K562 (cell line): Measurements from ENCODE around the gene NHLH2. TPM values are rescaled to one million over a fixed set of nuclear protein-coding genes. Genes with fewer than 3 reads are reported as not detected.

Experiments used
- ATAC-seq: fragments of 200-7000 bp; cut with Tn5 transposase; 3 replicates; pipeline ENCODE4 v1.9.1; 2020; ENCODE audit warnings: moderate library complexity
- BruUV-seq: library from RNA; stranded (reverse); fragments of 400-500 nt; replicated peaks from 2 replicates; lab custom pipeline; 2021; lab: Mats Ljungman, UMichigan
- CTCF ChIA-PET: fragments of 300-600 bp; formaldehyde crosslinking; extraction: SDS; loops from one replicate; lab custom pipeline; 2021; ENCODE audit warnings: low intra/inter-chr PET ratio; lab: Yijun Ruan, JAX
- POLR2A ChIA-PET: fragments of 300-600, 350-650 bp; sonication (Branson Sonifier 250); formaldehyde crosslinking; extraction: SDS; loops from one replicate; lab custom pipeline; 2021; ENCODE audit warnings: antibody characterized with exemption, inconsistent platforms; lab: Yijun Ruan, JAX
- DNase-seq, 4 experiments: peaks; one replicate each; pipeline versions ENCODE4 v3.0.0 to v3.0.0-alpha.2; 2011 to 2018; ENCODE audit warnings: low spot score in 3 of 4, mixed read lengths in 3 of 4; ENCODE audit errors: extremely low read depth in 1 of 4
- FAIRE-seq: peaks from 2 replicates; lab custom pipeline; 2011; peaks lifted over from hg19 to GRCh38; lab: Jason Lieb, UNC
- H2AFZ ChIP-seq: 2 replicates; pipeline ENCODE4 v1.6.0; 2011; ENCODE audit warnings: low read depth, low read length, control low read depth, inconsistent platforms
- H3K27ac ChIP-seq: fragments of 200-600 bp; 3 replicates; pipeline ENCODE4 v1.8.0; 2011; ENCODE audit warnings: low read depth, mild to moderate bottlenecking, control low read depth, inconsistent platforms, low read length, moderate library complexity, mixed read lengths; ENCODE audit errors: extremely low read depth
- H3K27me3 ChIP-seq, 2 experiments: fragments of 300-600 bp in 1 of 2; 2 replicates in 1 of 2; 3 replicates in 1 of 2; pipeline versions ENCODE4 v1.6.0 to v1.8.0; 2011; ENCODE audit warnings: inconsistent platforms in 2 of 2, low read length in 2 of 2, mild to moderate bottlenecking in 1 of 2, mixed read lengths in 1 of 2, moderate library complexity in 1 of 2; ENCODE audit not compliant: control insufficient read depth in 2 of 2, insufficient read depth in 2 of 2
- H3K36me3 ChIP-seq: fragments of 300-600 bp; 3 replicates; pipeline ENCODE4 v1.8.0; 2011; ENCODE audit warnings: mild to moderate bottlenecking, low read length, inconsistent platforms; ENCODE audit not compliant: control insufficient read depth, insufficient read depth
- H3K4me1 ChIP-seq, 2 experiments: fragments of 200-600 bp in 1 of 2; replicated peaks in 1 of 2; 2 replicates in 1 of 2; 3 replicates in 1 of 2; pipeline versions ENCODE4 v1.5.1 to v1.8.0; 2011; ENCODE audit warnings: inconsistent platforms in 2 of 2, low read length in 2 of 2, mild to moderate bottlenecking in 1 of 2, mixed read lengths in 1 of 2, moderate library complexity in 1 of 2; ENCODE audit not compliant: control insufficient read depth in 2 of 2, insufficient read depth in 2 of 2
- H3K4me2 ChIP-seq: 2 replicates; pipeline ENCODE4 v1.6.1; 2011; ENCODE audit warnings: low read length, control low read depth, inconsistent platforms, mixed read lengths; ENCODE audit not compliant: insufficient read depth
- H3K4me3 ChIP-seq: fragments of 200-600 bp; sonication (generic), shearing (Covaris generic); 2 replicates; pipeline ENCODE4 v1.5.1; 2016; ENCODE audit warnings: control low read depth, inconsistent platforms
- H3K79me2 ChIP-seq: fragments of 200-600 bp; 3 replicates; pipeline ENCODE4 v1.8.0; 2011; ENCODE audit warnings: low read length, inconsistent platforms; ENCODE audit not compliant: control insufficient read depth, insufficient read depth
- H3K9ac ChIP-seq, 2 experiments: 2 replicates each; pipeline versions ENCODE4 v1.6.0 to v1.6.1; 2011; ENCODE audit warnings: low read depth in 2 of 2, low read length in 2 of 2, control low read depth in 1 of 2, inconsistent platforms in 1 of 2, mild to moderate bottlenecking in 1 of 2, mixed read lengths in 1 of 2; ENCODE audit not compliant: insufficient read depth in 1 of 2
- H3K9me1 ChIP-seq: one replicate; pipeline ENCODE4 v1.6.0; 2011; ENCODE audit warnings: inconsistent platforms, mild to moderate bottlenecking, low read length, moderate library complexity; ENCODE audit not compliant: control insufficient read depth, insufficient read depth
- H3K9me3 ChIP-seq: replicated peaks from 2 replicates; pipeline ENCODE4 v1.5.1; 2011; ENCODE audit warnings: low read depth, low read length, inconsistent platforms; ENCODE audit not compliant: control insufficient read depth, insufficient read depth
- H4K20me1 ChIP-seq: replicated peaks from 2 replicates; pipeline ENCODE4 v1.6.1; 2011; ENCODE audit warnings: low read length, inconsistent platforms, mixed read lengths; ENCODE audit not compliant: control insufficient read depth, insufficient read depth
- BHLHE40 ChIP-seq: IDR thresholded peaks from 2 replicates; pipeline ENCODE4 v1.6.1; 2011; ENCODE audit warnings: low read length, improper control_type of control experiment
- CBX8 ChIP-seq: fragments of 200-600 bp; sonication (generic); IDR thresholded peaks from 2 replicates; pipeline ENCODE4 v1.6.1; 2012; ENCODE audit warnings: borderline replicate concordance, mixed run types, low read depth, mild to moderate bottlenecking, moderate library complexity, mixed read lengths, low read length, control low read depth, inconsistent platforms; ENCODE audit not compliant: poor library complexity, severe bottlenecking; ENCODE audit errors: extremely low read depth
- CREB3L1 ChIP-seq: fragments of 450-650 bp; IDR thresholded peaks from 2 replicates; pipeline ENCODE4 v1.6.1; 2014; ENCODE audit warnings: low read depth, mild to moderate bottlenecking, moderate library complexity, borderline replicate concordance
- DDX20 ChIP-seq: fragments of 450-650 bp; IDR thresholded peaks from 2 replicates; pipeline ENCODE4 v1.6.1; 2016; ENCODE audit warnings: missing genetic modification characterization, low read depth, mild to moderate bottlenecking, missing compliant biosample characterization, moderate library complexity
- E2F1 ChIP-seq: sonication (generic); formaldehyde crosslinking; IDR thresholded peaks from 2 replicates; pipeline ENCODE4 v1.8.1; 2023; ENCODE audit warnings: mild to moderate bottlenecking, missing genetic modification reagents, moderate library complexity
- ESRRB ChIP-seq: fragments of 250-450 bp; sonication (Bioruptor Pico); IDR thresholded peaks from 2 replicates; pipeline ENCODE4 v1.5.0; 2020; ENCODE audit warnings: mild to moderate bottlenecking, moderate library complexity, borderline replicate concordance
- IRF2 ChIP-seq: sonication (generic); formaldehyde crosslinking; IDR thresholded peaks from 2 replicates; pipeline ENCODE4 v1.8.1; 2022; ENCODE audit warnings: mild to moderate bottlenecking, missing genetic modification reagents
- MYBL2 ChIP-seq, 2 experiments: fragments of 450-650 bp in 1 of 2; sonication (generic) in 1 of 2; formaldehyde crosslinking in 1 of 2; IDR thresholded peaks; 2 replicates each; pipeline versions ENCODE4 v1.6.1 to v1.8.1; 2017 to 2022; ENCODE audit warnings: borderline replicate concordance in 1 of 2, inconsistent platforms in 1 of 2, low read depth in 1 of 2, mild to moderate bottlenecking in 1 of 2, missing genetic modification reagents in 1 of 2, moderate library complexity in 1 of 2
- PCBP2 ChIP-seq: fragments of 200-400 bp; formaldehyde crosslinking; IDR thresholded peaks from 2 replicates; pipeline ENCODE4 v1.6.1; 2018; ENCODE audit warnings: low read length, low read depth, mild to moderate bottlenecking, moderate library complexity; ENCODE audit not compliant: poor library complexity, severe bottlenecking
- SOX6 ChIP-seq: fragments of 450-650 bp; IDR thresholded peaks from 2 replicates; pipeline ENCODE4 v1.6.1; 2014; ENCODE audit warnings: mild to moderate bottlenecking
- SREBF1 ChIP-seq: fragments of 150-350 bp; IDR thresholded peaks from 2 replicates; pipeline ENCODE4 v1.6.1; 2014; ENCODE audit warnings: antibody characterized with exemption, low read depth, low read length, borderline replicate concordance
- TAL1 ChIP-seq: fragments of 450-650 bp; IDR thresholded peaks from 2 replicates; pipeline ENCODE4 v1.6.1; 2016; ENCODE audit warnings: mild to moderate bottlenecking
- TEAD2 ChIP-seq: fragments of 450-650 bp; IDR thresholded peaks from 2 replicates; pipeline ENCODE4 v1.6.1; 2016; ENCODE audit warnings: missing genetic modification characterization, control low read depth, missing compliant biosample characterization
- ZBTB8A ChIP-seq: fragments of 450-650 bp; IDR thresholded peaks from 2 replicates; pipeline ENCODE4 v1.6.1; 2018; ENCODE audit warnings: mild to moderate bottlenecking, moderate library complexity; ENCODE audit not compliant: partially characterized antibody
- ZNF41 ChIP-seq: fragments of 250-450 bp; sonication (Bioruptor Pico); conservative IDR thresholded peaks from 2 replicates; pipeline ENCODE4 v1.4.0; 2020; ENCODE audit warnings: mild to moderate bottlenecking
- WGBS: fragments of 100-300 bp; shearing (Covaris generic); methylation state at CpG from one replicate; pipeline ENCODE4 v1.1.6; 2016; ENCODE audit warnings: low coverage, mixed read lengths; ENCODE audit not compliant: insufficient coverage; ENCODE audit errors: missing lambda C conversion rate; 5-methylcytosine and 5-hydroxymethylcytosine counted together
- in situ Hi-C: fragments of 300-500 bp; cut with MboI; formaldehyde crosslinking; loops from 4 replicates; pipeline ENCODE4 v1.15.0; 2018; ENCODE audit warnings: inconsistent platforms, mixed read lengths
- intact Hi-C: fragments of 100-400 bp; cut with micrococcal nuclease; formaldehyde crosslinking; loops from 2 replicates; pipeline ENCODE4 v1.14.2; 2022
- polyA plus RNA-seq, 8 experiments: library from polyadenylated mRNA; depleted of rRNA in 4 of 8; stranded (reverse) in 5 of 8; unstranded in 3 of 8; fragments of >200 nt; fragmentation: Nextera tagmentation in 2 of 8; fragmentation: Illumina TruSeq in 1 of 8; extraction: Ambion mirVana in 2 of 8; extraction: Trizol in 1 of 8; gene quantifications; 2 replicates each; pipeline versions ENCODE4 v1.2.1 to v1.2.3, GENCODE V29; 2011 to 2014; ENCODE audit warnings: inconsistent platforms in 1 of 8, missing spikeins in 1 of 8
- total RNA-seq, 7 experiments: library from RNA; depleted of rRNA in 6 of 7; stranded (reverse); fragments of >200 nt in 6 of 7; fragmentation: Illumina TruSeq in 2 of 7; extraction: Trizol in 2 of 7; gene quantifications; 2 replicates each; pipeline versions ENCODE4 v1.2.1 to v1.2.3, GENCODE V29; 2011 to 2021; ENCODE audit warnings: low replicate concordance in 1 of 7

Gene NHLH2
- total and polyA plus RNA-seq, 9 of the 15 experiments (the other 6 are each of a cell fraction or from before 2014, with no cell fraction given), result not detected

GRCh38 chr1:115837341-115837739, 3.6 kb downstream of the NHLH2 start:
- 6% methylated on average over 4 of the region's 4 CpGs for WGBS
- H3K36me3 ChIP-seq, result no peaks in the 10 kb centered on the region
- no peaks in the 10 kb centered on the region for H3K9me1 ChIP-seq
- POLR2A ChIA-PET, result interaction anchor here (0.9 kb wide), 1 partner anchor 9 kb away, joined by 3 read pairs; no protein-coding TSS in a partner anchor
- peaks cover 12 to 27% of the 10 kb centered on the region in 2 experiments; a peak in 4 of 5 replicates for H3K27me3 ChIP-seq
- no peaks in the 10 kb centered on the region for H4K20me1 ChIP-seq
- H3K79me2 ChIP-seq, result no peaks in the 10 kb centered on the region
- H3K4me1 ChIP-seq, result peaks cover 0 to 22% of the 10 kb centered on the region in 2 experiments; a peak in 1 of 5 replicates
- H2AFZ ChIP-seq, result no peak overlapping the region
- no peak overlapping the region for H3K4me2 ChIP-seq
- in situ Hi-C loops, result no loop called here
- H3K4me3 ChIP-seq, result no peak overlapping the region
- DNase-seq (no peak), ATAC-seq (no peak), FAIRE-seq (no peak)
- BruUV-seq, result no TSS peak
- H3K9me3 ChIP-seq, result no peaks in the 10 kb centered on the region
- no peak overlapping the region for H3K27ac ChIP-seq
- H3K9ac ChIP-seq, result no peak overlapping the region
- no peak for TF ChIP-seq E2F1 (CRISPR knock-in tag)
- TF ChIP-seq MYBL2 (IDR thresholded peaks at IDR 0.05; ENCODE audit: low read depth), result no peak
- no peak for TF ChIP-seq MYBL2 (CRISPR knock-in tag; IDR thresholded peaks at IDR 0.05; ENCODE audit: borderline replicate concordance)
- TF ChIP-seq CREB3L1, result no peak
- no peak for TF ChIP-seq CBX8
- no peak for TF ChIP-seq DDX20
- TF ChIP-seq ZBTB8A, result no peak
- no peak for TF ChIP-seq TEAD2 (tag)
- TF ChIP-seq ESRRB (CRISPR knock-in tag), result no peak
- no peak for TF ChIP-seq BHLHE40
- TF ChIP-seq TAL1, result no peak
- no peak for TF ChIP-seq SOX6
- no peak for TF ChIP-seq ZNF41 (CRISPR knock-in tag)
- TF ChIP-seq PCBP2, result no peak
- TF ChIP-seq IRF2 (CRISPR knock-in tag), result no peak
- no peak for TF ChIP-seq SREBF1
- TF ChIP-seq, all 486 proteins: peak for 0
- CTCF ChIA-PET, result no interaction called here
- intact Hi-C loops, result no loop called here
